HL-60 (cell line): ENCODE data around the gene SFXN1.

ENCODE experiments used
- SPI1 ChIP-seq: IDR thresholded peaks from 2 replicates; pipeline ENCODE4 v1.6.1; 2012; ENCODE audit warnings: low read depth, mild to moderate bottlenecking, borderline replicate concordance
- TF ChIP-seq, protein P1 (sequence below): IDR thresholded peaks from one replicate; pipeline ENCODE4 v1.5.1; 2011; ENCODE audit warnings: low read length, control low read depth, inconsistent platforms; ENCODE audit not compliant: insufficient read depth

DNA sequence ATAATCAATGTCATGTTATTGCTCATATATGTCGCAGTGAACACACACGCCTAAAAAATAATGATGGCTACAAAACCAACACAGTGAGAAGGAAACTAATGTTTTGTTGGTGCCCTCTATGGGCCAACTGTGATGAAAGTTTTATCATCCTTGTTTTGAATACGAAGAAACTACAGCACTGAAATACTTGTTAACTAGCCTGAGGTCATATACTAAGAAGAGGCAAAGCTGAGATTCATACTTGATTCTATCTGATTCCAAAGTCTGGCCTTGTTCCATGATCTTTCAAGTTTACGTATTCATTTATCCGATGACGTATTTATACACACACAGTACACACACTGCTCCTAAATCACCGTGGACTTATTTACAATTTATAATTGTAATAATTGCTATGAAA lies 18.2 kb upstream of the SFXN1 start:
- TF ChIP-seq, protein P1, sequence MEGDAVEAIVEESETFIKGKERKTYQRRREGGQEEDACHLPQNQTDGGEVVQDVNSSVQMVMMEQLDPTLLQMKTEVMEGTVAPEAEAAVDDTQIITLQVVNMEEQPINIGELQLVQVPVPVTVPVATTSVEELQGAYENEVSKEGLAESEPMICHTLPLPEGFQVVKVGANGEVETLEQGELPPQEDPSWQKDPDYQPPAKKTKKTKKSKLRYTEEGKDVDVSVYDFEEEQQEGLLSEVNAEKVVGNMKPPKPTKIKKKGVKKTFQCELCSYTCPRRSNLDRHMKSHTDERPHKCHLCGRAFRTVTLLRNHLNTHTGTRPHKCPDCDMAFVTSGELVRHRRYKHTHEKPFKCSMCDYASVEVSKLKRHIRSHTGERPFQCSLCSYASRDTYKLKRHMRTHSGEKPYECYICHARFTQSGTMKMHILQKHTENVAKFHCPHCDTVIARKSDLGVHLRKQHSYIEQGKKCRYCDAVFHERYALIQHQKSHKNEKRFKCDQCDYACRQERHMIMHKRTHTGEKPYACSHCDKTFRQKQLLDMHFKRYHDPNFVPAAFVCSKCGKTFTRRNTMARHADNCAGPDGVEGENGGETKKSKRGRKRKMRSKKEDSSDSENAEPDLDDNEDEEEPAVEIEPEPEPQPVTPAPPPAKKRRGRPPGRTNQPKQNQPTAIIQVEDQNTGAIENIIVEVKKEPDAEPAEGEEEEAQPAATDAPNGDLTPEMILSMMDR, result no peak
- TF ChIP-seq SPI1, result no peak
